CD4-positive, alpha-beta T cell treated with Interleukin-12 subunit alpha and Interleukin-12 subunit beta, for 1 hour (primary cell): ENCODE data around the gene LMO1.

Experiments
- DNase-seq: peaks from one replicate; pipeline ENCODE4 v3.0.0-alpha.2; 2020

The LMO1 gene

DNA sequence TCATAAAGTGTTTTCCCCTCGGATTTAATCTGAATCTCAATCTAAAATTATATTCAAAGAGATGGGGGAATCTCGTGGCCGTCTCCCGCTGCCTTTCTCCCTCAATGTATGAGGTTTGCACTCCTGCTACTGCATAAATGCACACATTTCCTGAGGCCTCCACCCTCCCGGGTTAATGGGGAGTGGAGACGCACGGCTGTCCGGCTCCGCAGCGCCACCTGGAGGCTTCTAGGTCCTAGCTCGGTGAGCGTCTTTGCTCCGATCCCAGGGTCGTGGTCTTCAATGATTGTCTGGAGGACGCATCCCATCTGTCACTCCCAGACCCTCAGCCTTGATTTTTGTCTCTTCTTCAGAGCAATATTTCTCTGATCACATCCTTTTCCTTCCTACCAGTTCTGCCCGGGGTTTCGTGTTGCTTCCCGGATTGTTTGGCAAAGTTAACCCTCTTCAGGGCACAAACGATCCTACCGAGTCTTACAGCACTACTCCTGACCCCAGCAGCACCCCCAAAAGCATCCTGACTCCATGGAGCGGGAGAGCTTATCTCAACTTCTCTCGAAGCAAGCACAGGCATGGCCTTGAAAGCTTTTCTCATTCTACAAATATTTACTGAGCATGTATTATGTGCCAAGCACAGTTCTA lies at the start of gene LMO1:
Gene LMO1 (minus strand): TSS at position 110 of the 642 bp plus-strand sequence. CDS start 516 bp downstream, outside the sequence.
- peak; percentile 64 for DNase-seq

- no peak for DNase-seq
These were observed 49.3 kb upstream of the LMO1 start for GRCh38 chr11:8312986-8313385.

- DNase-seq = no peak
These were observed 47.7 kb upstream of the LMO1 start for GRCh38 chr11:8311366-8311765.

GRCh38 chr11:8310743-8311298 lies 47.1 kb upstream of the LMO1 start:
- DNase-seq = no peak

DNA sequence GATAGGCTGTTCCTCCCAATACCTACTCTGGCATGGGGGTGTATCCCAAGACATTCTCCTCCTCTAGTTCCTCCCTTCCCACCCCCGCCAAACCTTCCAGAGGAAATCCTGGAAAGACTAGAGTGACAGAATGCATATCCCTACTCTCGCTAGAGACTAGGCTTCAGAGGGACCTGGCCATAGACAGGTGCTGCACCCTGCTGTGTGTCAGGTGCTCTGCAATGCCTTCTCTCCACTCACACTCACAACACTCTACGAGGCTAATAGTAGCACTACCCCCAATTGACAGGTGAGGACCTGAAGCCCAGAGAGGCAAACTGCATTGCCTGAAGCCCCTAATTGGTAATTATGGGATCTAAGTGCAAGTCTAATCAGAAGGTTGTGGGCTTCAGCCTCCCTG lies 46.2 kb upstream of the LMO1 start:
- no peak for DNase-seq

- no peak for DNase-seq
These were observed 45.6 kb upstream of the LMO1 start for GRCh38 chr11:8309311-8309710.

GRCh38 chr11:8307601-8308000 lies 43.9 kb upstream of the LMO1 start:
- DNase-seq = no peak

GRCh38 chr11:8301622-8302021 lies 37.9 kb upstream of the LMO1 start:
- no peak for DNase-seq

DNA sequence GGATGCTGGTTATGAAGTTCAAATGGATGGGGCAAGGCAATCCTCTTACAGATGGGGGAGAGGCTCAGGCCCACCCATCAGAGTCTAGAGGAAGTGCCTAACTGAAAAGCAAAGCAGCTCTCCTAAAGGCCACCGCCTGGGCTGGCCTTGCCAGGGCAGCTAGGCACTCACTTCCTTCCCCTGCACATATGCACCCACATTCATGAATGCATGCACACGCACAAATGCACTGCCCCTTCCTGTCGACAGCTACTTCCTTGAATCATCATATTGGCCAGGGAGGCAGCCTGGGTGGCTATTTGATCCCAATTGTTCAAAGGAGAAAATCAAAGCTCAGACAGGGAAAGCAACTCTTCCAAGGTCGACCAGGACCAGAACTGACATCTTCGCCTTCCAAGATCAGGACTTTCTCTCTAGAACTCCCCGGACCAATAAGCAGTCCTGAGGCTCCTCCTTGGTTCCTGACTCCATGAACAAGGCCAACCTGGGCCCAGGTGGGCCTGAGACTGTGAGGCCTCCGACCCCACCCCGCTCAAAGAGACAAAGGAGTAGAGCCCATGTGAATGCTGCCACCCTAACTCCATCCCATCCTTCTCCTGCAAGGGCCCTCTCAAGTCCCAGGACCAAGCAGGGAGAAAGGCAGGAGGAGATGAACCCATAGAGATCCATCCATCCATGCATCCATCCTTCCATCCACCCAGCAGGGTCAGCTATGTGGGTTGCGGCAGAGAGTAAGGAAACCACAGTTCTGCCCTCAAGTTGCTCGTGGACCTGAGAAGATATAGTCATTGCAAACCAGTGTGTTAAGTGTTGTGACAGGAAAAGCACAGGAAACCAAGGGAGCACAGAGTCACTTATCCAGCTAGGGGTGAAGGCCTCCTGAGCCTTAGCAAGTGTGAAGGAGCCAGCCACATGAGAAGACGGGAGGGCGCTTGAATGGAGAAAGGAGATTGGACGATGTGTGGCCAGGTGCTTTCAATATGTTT lies 35.4 kb upstream of the LMO1 start:
- no peak for DNase-seq

DNA sequence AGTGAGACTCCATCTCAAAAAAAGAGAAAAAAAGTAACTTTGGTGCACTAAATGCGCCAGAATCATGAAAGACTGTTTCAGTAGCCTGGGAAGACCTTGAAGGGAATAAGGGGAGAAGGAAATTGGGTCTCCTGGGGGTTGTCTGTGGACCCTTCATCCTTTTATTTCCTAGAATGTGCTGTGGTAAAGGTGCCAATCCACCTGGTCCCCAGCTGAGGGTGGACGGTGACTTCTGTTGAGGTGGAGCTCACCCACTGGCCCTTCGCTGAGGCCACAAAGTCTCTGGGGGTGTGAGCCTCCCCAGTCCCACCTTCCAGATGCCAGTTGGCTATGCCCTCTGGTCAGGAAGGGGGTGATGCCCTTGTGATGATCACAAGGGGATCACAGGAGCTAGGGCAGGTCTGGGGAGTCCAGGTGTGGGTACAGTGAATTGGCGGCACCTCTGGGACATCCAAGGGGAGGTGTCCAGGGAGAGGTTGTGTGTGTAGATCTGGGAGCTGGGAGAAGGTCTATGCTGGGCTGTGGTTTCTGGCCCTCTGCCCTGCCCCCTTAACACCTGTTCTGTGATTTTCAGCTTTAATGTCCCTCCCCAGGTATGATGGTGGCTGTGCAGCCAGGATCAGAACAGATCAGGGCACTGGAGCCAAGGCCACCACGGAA lies 34.2 kb upstream of the LMO1 start:
- DNase-seq = no peak

GRCh38 chr11:8296872-8297271 lies 33.2 kb upstream of the LMO1 start:
- no peak for DNase-seq

DNA sequence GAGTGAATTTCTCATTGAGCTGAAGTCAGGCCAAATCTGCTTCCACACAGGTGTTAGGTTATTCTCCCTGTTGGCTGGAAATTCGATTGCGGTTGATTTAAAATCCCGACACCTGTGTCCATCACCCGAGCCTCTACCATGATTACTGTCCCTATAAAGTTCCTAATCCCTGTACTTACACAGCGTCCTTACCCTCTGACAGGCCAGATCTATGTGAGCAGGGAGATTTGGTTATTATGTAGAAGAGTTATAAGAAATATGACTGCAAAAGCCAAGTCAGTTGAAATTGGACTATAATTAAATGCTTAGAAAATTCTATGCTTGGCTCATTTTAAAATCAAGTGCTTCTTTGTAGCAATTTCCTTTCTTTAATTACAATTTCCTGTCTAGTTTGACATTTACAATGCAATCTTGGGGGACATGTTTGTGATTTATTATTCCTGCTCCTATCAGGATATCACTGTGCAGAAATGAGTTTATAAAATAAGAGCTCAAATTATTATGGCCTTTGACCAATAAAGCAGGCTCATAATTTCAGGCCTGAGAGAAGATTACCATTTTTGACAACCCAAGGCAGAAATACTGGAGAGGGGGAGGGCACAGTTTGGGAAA lies 32.5 kb upstream of the LMO1 start:
- no peak for DNase-seq

GRCh38 chr11:8294251-8294935 lies 30.7 kb upstream of the LMO1 start:
- no peak for DNase-seq

- no peak for DNase-seq
These were observed 29.5 kb upstream of the LMO1 start for GRCh38 chr11:8293171-8293570.

DNA sequence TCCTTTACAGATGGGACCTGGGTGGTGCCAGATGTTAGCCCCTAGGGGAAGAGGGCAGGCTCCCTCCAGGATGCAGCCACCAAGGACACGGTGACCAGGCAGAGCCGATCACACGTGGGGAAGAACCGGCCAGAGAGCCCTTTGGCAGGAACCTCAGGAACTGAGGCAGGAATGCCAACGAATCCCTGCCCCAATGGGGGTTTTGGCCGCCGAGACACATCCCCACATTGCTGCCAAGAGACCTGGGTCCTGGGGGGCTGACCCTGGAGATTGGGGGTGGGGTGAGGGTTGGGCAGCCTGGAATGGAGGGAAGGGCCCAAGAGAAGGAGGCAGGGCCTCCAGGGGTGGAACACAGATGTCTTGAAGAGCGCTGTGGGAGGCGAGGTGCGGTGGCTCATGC lies 28.7 kb upstream of the LMO1 start:
- DNase-seq = no peak

DNA sequence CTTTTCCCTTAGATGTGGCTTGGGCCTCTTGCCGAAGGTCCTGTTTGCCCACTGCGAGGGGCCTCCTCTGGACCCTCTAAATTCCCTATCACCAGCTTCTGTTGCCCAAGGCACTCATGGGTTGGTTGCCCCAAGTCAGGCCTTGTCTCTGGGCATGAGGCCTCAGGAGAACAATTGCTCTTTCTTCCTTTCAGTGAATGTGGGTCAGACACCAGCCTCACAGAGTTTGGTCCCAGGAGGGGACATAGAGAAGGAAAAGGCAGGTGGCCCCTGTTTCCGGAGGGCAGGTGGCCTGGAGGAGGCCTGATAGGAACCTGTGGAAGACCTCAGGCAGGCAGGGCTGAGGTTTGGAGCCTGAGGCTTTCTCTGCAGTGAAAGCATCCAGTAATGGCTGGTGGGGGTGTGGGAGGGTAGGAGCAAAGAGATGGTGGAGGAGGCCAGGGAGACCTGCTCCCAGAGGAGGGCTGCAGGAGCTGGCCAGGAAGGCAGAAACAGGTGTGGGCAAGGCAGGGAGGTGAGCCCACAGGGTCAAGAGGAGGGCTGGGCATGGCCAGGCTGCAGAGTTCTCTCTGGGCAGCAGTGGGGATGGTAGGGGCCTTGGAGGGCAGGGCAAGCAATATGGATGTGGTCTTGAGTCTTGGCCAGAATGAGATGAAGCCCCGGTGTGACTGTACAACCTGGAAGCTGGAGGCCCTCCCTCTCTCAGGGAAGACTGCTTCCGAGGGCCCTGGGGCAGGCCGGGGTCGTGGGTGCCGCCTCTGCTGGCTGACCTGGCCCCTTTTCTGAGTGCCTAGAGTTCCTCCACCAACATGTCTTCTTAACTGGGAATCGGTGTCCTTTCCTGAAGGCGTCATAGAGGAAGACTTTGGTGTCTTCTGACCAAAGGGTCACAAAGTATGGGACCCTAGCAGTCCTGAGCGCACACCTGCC lies 28.0 kb upstream of the LMO1 start:
- no peak for DNase-seq

DNA sequence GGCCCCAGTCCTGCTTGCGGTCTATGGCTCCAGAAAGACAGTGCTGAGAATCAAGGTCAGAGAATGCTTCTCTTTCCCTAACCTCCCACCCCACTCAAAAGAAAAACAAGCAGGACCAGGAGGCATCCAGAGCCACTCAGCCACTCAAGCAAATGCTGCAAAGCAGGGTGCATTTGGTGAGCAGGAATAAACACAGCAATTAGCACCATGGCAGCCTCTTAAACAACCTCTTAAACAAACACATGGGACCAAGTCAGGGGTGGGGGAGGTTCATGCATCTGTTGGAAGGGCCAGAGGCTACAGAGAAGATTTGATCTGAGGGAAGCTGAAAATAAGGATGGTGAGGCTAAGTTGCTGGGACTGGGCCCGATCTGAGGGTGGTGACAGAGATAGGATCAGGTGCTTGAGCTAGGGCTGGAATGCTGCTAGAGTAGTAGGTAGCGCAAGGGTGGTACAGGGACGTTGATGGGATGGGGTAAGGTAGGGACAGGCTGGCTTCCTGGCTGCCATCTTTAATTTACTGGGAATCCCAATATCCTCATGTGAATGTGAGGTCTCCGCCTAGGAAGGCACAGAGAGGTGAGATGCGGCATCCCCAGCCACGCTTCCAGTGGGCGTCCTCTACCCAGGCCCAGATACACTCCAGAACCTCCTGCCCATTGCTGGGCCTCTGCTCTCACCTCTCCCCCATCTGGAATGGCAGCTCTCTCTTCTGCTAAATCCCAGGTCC lies 26.6 kb upstream of the LMO1 start:
- DNase-seq = no peak

DNA sequence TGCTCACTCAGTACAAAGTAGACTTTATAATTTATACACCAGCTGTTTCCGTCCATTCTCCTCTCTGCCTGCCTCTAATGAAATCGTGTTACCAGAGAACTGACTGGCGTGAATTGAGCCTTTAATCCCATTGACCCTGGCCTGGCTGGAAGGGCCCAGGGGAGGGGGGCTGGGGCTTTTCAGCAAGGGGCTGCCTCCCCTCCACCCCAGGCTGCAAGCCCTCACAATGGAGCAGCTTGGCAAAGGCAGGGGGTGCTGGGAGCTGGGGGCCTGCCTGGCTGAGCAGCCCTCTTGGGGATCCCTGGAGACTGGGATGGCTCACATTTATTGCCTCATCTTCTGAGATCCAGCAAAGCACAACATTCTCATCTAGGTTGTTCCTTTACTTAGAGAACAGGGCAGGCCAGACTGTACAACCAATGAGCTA lies 25.8 kb upstream of the LMO1 start:
- no peak for DNase-seq

DNA sequence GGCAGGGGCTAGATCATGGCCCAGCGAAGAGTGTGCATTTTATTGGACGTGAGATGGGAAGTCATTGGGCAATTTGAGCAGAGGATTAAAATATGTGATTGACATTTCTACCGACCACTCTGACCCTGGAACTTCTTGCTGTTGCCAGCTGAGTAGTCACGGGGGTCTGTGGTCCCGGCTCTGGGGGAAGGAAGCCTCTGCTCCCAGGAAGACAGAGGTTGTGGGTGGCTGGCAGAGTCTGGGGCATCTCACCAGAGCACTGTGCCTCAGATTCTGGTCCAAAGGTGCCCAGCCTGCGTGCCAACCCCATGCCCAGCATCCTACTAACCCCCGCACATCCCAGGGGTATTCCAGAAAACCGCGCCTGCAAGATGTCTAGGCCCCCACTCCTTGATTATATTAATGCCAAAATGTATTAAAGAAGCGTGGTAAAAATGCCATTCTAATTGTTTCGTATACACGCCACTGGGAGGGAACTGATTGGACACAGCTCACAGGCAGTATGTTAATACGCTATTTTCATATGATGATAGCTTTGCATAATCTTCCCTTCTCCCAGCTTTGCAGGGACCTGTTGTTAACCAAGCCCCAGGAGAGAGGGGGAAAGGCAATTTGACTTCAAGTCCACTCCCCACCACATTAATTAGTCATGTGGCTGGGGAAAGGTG lies 25.3 kb upstream of the LMO1 start:
- no peak for DNase-seq
